NCI-H1105 (cell line): ENCODE data around the gene N4BP2.

ENCODE experiments used
- DNase-seq: peaks from one replicate; lab custom pipeline; 2025; lab: John Stamatoyannopoulos, UW

The N4BP2 gene

DNA sequence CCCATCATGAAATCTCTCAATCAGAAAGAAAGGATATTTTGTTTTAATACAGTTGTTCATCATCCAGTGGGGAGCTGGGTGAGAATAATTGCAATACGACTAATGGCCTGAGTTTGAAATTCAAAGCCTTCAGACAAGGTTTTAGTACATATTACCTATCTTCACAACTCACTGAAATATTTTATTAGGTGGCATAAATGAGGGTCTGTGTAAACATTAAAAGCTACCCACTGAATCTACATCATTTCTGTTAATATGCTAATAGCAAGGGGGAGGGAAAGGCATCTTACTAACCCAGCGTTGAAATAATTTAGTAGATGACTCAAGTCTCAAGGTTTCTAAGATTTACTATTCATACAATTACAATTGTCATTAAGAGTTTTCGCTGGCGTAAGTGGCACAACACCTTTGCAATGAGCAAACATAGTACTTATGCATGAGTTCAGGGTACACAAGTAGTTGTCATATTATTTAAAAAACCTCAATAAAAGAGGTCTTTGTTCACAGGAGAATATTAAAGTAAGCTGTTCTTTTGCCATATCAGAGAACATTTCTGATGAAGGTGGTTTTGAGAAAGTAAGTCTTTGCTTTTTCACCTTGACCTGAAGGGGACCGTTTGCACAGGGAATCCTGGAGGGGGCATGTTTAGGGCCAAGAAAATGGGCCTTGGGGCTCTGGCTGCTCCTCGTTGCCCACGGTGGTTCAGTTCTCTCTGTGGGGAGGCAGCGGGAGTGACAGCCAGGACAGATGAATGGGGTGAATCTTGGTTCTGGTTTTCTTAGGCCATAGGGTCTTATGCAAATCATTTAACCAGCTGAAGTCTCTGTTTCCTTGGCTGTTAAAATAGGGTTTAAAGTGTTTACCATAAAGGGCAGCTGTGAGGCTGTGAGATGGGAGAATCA, 135.7 kb downstream of the N4BP2 start:
- no peak for DNase-seq

DNA sequence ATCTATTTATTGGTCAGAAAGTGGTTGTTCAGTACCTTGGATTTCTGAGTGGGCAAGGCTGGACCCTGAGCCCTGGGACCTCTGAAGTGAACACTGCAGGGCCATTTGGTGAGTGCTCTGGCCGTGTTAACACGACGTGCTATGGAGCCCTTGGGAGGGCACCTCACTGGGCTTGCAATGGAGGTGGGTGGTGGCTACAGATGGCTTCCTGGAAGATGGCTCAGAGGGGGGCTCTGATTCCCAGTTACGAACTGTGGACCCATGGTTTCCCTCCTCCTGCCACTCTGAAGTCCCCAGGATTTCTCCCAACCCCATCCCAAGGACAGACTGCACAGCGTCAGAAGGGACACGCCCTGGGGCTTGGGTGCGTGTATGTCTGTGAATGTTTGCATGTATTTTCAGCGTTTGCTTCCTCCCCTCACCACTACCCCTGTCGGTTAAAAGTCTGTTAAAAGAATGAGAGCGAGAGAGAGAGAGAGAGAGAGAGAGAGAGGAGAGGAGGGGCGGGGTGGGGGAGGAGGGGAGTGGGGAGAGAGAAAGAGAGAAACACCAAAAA, 136.4 kb downstream of the N4BP2 start:
- DNase-seq = no peak

DNA sequence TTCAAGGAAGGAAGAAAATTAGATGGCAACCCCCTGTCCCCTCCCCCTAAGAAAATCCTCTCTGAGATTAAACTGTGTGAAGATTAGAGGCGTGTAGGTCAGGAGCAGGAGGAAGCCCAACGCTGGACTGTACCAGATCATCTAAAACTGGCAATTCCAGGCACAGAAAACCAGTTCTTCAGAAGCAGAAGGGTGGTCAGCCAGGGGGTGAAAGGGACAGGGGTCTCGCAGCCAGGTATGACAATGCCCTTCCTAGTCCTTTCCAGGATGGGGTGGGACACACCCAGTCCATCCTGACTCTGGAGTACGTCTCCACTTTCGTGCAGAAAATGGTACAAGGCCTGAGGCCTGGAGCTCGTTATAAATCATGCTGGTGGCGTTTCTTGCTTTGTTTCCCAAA, 136.9 kb downstream of the N4BP2 start:
- no peak for DNase-seq

DNA sequence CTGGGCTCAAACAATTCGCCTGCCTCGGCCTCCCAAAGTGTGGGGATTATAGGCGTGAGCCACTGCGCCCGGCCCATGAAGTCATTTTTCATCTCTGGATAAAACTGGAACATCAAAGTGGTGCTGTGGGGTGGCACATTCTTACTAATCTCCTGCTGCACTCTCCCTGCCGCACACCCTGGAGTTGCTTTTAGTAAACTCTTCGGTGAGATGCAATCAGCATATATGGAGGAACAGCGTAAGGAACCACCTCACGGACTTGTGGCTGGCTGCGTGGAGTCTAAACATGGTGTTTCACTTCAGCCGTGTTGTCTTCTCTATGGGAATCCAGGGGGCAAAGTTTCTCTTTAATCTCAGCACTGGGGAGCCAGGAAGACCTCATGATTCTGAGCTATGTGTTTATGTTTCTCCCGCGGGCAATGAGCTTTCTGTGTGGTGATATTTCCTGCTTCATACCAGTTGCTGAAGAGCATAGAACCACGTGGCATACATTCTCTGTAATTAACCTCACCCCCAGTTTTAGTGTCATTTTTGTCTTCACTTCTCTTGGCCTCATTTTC, 138.0 kb downstream of the N4BP2 start:
- no peak for DNase-seq

DNA sequence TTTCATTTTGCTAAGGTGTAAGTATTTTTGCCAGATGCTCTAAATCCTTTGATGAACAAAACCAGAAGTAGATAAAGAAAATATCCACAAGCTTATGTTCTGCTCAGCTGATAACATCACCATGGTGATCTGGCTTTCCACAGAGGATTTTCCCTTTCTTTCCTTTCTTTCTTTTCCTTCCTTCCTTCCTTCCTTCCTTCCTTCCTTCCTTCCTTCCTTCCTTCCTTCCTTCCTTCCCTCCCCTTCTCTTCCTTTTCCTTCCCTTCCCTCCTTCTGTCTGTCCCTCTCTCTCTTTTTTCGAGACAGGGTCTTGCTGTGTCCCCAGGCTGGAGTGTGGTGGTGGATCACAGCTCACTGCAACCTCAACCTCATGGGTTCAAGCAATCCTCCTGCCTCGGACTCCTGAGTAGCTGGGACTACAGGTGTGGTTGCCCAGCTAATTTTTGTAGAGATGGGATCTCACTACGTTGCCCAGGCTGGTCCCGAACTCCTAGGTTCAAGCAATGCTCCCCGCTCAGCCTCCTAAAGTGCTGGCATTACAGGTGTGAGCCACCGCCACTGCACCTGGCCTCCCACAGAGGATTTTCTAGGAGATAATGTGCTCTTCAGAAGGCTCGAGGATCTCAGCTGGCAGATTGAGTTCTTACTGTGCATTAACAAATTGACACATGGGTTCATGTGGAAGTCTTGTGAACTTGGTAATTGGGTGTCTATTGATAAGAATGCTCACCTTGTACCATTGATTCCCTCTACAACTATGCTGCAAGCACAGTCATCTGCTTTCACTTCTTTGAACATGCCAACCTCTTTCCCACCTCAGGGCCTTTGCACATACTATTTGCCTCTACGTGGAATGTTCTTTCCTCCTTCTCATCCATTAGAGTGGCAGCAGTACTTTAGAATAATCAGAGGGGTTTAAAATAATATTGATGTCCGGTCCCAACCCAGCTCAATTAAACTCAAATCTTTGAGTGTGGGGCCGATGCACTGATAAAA, 138.8 kb downstream of the N4BP2 start:
- no peak for DNase-seq

DNA sequence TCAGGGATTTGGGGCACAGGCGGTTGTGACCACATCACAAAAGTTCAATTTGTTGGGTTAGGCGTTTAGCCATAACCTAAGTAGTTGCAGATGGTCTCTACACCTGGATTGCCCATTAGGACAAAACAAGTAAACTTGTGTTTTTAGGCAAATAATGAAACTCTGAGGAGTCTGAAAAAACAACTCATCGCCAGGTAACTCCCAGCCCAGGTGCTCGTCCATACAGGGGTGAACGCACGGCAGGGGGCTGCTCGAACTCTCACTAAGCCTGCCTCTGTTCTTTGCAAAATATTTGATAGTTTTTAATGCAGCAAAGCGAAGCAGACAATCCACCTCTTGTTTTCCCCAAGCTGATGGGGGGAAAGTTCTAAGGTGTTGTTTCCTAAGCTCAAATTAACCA, 139.6 kb downstream of the N4BP2 start:
- DNase-seq = no peak

DNA sequence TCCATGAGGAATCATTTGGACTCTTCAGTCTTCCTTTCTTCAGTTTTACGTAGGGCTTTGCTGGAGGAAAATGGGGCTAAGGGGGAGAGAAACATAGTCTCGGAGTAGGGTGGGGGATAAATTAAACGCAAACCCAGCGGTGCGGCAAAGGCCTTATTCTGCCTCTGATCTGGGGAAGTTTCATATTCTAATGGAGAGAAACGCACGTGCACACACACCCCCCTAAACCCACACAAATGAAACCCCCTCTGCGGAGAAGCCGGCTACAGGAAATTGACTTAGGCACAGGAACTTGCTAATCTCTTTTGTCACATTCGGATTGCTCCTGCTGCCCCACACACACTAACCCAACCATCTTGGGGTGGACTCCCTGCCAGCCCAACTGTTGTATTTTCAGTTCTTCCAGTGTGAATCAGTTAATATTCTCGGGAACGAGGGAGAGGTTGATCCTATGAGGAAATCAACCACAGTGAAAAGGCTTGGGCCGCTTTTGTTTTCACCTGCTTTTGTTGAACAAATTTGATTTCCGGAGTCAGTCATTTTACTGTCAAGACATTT, 140.2 kb downstream of the N4BP2 start, which contains the start of gene RHOH:
RHOH (plus strand) TSS at position 308 of the 558 bp plus-strand sequence. CDS start 46,356 bp downstream, outside the sequence.
- no peak for DNase-seq

DNA sequence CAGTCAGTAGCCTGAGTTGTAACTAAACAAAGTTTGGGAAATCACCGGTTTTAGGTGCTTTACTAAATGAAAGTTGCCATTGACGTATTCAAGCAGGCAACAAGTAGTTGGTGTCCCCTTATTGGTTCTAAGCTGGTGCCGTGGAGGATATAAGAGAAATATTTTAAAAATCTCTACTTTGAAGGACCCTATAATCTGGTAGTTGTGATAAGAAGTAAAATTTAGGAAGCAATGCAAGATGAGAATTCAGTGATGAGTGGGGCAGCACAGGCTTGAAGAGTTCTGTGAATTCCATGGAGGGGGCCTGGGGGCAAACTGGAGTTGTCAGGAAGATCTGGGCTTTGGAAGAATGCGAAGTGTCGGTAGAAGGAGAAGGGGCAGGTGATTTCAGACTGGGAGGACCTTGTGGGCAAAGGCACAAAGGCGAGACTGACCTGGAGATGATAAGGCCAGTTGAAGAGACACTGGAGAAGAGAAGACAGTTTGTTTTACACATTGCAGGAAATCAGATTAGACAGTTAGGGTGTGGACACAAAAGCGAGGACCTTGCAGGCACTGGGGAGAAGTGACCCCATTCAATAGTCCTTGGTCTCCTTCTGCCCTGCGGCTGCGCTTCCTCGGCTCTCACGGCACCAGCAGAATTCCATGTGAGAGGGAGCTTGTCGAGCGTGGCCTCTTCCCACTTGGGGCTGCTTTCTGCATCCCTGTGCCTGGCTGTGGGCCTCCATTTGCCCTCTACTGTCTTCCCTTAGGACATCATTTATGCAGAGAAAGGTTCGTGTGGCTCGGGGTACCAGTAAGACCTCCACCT, 141.4 kb downstream of the N4BP2 start:
- no peak for DNase-seq

DNA sequence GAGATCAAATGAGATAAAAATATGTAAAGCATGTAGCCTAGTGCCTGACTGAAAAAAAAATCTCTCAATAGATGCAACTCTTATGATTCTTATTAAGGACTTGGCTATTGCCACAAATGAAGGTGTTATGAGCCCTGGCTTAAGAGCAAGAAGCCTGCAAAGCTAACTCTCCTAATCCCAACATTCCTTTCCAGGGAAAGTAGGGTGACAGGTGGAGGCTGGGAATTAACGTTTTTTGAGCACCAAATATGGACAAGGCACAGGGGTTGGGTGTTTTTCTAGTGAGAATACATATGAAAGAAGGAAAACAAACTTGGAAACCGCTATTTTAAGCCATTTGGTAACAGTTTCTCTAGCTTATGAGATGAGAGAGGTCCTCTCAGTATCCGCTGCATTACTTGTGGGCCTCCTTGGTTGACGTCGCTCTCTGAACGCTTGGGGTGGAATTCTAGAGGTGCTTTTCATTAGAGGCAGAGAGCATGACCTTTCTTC, 142.6 kb downstream of the N4BP2 start:
- DNase-seq = no peak

DNA sequence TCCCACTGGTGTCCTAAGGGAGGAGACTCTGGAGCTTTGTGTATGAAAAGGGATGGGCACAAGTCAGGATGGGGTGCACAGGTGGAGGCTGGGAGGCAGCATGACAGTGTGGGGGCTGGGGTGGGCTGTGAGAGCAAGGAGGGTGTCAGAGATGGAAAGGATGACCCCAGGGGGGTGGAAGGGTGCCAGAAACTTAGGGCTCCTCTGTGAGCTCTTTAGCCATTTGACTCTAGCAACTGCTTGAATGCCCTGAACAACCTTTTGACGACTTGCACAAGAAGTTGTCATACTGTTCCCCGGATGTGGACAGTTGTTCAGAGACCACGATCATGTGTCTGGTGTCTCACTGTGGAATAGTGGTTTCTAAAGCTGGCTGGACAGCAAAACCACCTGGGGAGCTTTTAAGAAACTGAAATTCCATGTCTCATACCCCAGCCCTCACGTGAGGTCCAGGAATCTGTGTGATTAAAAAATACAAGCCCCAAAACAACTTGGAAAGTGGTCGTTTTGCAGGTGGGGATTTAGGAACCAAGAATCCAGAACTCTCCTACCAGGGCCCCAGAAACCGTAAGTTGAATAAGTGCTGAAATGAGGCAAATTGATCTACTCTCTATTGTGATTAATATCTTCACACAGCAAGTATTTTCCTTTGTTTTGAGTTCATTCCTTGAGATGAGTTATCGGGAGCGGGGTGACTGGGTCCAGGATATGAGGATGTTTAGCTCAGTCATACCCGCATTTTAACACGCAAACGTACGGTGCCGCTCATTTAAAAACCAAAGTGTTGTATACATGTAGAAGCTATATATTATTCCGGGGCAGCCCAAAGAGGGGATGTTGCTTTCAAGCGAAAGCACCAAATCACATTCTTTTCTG, 143.6 kb downstream of the N4BP2 start:
- no peak for DNase-seq

DNA sequence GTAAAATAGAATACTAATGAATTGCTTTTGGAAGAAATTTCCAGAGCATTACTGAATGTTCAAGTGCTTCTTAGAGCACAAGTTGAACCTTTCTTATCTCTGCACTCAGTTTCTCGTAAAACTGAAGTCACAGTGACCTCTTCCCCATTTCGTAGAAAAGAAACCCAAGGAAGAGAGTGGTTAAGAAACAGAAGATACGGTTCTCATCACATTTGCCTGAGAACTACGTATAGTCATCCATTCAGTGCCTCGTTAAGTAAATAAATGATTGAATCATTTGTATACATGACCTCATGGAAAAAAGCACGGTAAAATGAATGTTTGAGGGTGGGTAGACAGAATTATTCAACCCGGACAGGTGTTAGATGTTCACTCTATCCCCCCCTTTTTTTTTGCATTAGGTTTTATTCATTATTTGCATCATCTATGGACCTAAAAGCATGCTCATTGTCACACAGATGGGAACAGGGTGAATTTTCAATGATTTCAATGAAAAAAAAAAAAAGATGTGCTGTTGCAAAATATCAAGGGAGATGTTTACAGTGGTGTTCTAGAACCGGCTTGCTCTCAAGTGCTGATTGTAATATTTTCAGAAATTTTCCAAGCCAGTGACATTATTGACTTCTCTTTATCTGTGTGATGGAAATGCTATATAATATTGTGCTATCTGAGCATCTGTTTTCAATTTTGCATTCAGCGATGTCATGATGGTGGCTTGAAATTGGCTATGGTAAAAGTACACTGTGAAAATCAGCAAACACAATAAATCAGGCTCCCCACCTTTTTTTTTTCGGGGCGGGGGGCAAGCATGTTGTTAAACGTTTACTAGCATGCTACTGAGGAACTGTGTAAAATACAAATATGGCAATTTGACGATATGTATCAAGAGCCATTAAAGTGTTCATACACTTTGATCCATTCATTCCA, 144.5 kb downstream of the N4BP2 start:
- no peak for DNase-seq

DNA sequence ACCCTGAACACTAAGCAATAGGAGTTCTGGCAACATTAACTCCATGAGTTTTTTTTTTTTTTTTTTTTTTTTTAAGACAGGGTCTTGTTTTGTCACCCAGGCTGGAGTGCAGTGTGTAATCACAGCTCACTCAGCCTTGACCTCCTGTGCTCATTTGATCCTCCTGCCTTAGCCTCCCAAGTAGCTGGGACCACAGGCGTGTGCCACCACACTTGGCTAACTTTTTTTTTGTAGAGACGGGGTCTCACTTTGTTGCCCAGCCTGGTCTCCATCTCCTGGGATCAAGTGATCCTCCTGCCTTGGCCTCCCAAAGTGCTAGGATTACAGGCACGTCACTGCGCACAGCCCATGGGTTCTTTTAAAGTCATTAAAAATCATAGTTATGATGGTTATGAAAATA, 145.2 kb downstream of the N4BP2 start:
- DNase-seq = no peak

DNA sequence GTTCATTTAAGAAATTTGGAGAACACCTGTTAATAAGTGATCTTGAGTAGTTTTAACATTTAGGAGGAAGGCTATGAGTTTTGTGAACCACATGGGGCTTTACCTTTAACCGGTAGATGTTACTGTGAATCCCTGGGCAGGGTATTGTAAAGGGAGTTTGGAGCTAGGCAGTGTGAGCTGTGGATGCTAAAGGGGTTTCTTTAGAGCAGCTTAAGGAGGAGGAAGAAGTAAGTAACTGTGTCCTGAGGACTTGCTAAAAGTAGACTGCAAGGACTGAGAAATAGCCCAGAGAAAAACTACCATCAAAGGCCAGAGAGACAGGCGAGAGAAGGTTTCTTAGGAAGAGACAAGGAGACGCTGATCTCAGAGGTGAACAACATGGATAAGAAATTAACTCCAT, 145.8 kb downstream of the N4BP2 start:
- no peak for DNase-seq

DNA sequence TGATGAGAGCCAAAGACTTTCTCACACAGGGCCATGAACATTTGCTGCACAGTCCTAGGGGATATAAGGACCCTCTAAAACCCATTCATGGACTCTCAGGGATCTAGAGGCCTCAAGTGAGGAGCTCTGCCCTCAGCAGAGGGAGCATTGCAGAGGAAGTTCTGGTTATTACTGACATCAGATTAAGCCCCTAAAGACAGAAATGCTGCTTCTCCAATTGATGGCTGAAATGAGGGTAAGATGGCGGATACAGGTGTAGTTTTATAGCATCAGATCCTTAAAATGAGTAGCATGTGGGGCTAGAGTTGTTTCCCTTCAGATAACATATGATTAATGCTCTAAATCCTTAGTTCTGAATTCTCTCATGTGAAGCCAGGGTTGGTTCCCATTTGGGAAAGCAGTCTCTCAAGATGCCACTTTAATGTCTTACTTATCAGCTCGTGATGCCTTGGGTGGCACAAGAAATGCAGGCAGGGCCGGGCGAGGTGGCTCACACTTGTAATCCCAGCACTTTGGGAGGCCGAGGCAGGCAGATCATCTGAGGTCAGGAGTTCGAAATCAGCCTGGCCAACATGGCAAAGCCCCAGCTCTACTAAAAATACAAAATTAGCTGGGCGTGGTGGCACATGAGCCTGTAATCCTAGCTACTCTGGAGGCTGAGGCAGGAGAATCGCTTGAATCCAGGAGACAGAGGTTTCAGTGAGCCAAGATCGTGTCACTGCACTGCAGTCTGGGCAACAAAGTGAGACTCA, 148.0 kb downstream of the N4BP2 start:
- no peak for DNase-seq

DNA sequence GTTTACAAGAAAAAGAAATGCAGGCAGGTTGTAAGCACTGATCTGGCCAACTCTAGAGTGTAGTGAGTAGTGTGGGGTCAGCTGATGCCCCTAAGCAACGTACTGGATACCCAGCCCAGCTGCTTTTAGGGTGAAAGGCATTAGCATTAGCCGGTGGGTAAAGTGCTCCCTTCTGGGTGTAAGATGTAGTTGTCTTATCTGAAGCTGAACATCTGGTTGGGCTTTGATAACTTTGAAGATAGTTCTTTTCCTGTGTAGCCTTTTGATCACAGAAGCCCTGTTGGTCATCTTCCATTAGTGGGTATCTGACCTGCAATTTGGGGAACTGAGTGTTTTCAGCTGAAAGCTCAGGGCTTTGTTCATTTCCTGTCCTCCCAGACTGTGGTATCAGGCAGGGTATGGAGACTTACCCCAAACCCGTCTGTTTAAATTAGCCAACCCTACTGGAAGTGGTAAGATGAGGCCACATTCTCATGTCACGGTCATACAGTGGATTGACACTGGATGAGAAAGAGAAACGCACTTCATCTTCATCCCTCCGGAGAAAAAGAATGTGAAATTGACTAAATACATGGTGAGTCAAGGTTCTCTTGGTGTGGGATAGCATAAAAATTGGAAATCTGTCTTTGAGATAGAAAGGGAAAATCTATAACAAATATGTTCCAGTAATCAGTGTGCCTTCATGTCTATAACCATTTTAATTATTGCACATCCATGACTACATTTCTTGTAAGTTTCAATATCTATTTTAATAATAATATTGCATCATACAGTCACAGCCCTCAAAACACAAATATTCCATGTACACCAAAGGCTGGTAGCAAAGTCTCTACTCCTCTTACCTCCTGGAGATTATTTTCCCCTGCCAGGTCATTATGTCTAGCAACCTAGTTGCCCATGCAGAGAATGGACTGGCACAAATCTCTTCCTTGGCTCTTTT, 148.9 kb downstream of the N4BP2 start:
- DNase-seq = no peak

DNA sequence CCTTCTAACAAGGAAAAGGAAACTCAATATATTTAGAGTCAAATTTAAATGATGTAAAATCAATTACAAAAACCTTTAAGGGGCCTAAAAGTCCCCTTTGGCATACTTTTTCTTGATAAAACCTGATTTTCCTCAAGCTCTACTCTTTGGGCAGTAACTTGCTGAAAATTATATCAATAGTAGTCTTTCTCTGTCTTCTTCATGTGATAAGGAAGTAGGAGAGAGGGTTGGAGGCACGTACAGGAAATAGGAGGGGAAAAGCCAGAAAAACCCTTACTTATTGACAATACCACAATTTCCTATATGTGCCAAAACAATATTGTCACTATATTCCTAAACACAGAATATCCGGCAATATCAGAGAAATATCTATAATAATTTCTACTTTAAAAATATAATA, 149.8 kb downstream of the N4BP2 start:
- DNase-seq = no peak
